HG02885 (cell line): ENCODE measurements around the gene C2CD2.
A peak's percentile ranks its signal among the peaks of the same experiment; 100 is the strongest.

ENCODE experiments used
- ATAC-seq: cut with Tn5 transposase; IDR thresholded peaks from one replicate; pipeline ENCODE4 v1.9.1; 2021; ENCODE audit warnings: mild to moderate bottlenecking; ENCODE audit not compliant: unreplicated experiment, poor library complexity

The C2CD2 gene

DNA sequence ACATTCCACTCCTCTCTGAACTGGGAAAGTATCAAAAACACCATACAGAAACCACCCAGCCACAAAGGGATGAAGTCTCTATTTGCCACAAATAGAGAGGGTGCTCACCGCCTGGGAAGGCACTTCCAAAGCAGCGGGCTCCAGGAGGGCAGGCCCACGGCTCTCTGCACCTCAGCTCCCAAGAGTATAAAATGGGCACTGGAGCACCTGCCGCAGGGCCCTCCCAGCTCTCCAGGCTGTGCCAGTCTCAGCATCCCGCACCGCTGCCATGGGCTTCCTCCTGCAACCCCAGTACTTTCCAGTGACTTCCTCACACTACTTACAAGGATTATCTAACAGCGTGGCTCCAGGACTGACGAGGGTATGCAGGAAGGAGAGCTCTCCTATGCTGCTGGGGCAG is 14.4 kb downstream of the C2CD2 start:
- no peak for ATAC-seq

DNA sequence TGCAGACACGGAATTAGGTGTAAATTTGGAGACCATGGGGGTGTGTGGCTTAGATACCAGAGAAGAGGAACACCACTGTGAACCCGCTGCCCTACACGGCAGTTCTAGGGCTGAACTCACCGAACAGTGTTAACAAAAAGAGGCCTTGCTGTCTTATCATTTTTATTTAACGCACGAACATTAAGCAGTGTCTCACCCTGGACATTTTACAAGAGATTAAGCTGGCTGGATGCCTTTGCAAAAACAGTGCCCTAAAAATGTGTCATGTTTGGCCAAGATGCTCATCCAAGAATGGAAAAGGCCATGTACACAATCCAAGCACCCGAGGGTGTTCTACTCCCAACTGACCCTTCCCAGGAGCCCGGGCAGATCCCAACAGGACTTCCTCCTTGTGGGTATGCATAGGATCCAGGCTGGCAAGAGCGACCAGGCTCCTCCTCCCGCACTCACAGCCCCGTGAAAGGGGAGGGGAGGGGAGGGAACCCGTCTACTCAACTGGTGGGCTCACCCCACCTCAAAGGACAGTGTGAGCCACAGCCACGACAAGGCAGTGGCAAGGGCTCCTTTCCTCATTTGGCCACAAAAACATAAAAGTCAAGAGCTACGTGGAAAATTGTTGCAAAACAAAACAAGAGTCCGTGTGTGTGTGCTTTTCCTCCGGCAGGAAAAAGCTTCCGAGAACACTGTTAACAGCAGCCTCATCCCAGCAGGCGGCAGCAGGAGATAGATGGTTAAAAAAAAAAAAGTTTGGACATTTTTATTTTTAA is 20.3 kb downstream of the C2CD2 start:
- ATAC-seq: no peak

GRCh38 chr21:41932576-41933312 is 21.1 kb downstream of the C2CD2 start:
- ATAC-seq: no peak

DNA sequence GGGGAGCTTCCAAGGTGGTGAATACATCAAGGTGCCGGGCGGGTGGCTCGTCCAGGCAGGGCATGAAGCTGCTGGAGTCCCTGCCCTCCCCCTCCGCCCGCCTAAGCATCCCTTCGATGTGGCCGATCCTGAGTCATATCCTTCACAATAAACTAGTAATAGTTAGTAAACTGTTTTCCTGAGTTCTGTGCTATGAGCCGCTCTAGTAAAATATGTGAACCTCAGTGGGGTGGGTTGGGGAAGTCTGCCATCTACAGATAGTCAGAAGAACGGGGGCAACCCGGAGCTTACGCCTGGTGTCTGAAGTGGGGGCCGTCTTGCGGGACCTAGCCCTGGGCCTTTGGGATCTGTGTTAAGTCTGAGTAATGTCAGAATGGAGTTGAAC is 21.6 kb downstream of the C2CD2 start:
- no peak for ATAC-seq

DNA sequence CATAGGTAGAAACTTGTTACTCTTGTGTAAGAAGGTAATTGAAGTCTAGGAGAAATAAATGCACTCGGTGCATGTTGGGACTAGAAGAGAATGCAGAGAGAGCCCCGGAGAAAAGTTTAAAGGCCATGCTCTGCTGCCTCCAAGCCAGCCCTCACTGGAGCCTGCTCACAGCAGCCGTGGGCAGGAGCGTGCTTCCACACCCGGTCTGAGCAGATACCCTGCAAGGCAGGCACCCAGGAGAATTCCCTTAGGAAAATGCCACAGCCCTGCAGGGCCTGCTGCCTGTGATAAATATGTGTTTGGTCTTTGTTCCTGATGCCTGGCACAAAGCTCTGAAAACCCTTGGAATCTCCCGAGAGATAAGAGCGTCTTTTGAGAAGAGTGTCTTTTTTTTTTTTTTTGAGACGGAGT is 22.8 kb downstream of the C2CD2 start:
- no peak for ATAC-seq

GRCh38 chr21:41929248-41929647 is 24.6 kb downstream of the C2CD2 start:
- ATAC-seq: no peak

GRCh38 chr21:41928621-41929220 is 25.1 kb downstream of the C2CD2 start:
- peak; percentile 43 for ATAC-seq

- no peak for ATAC-seq
These were observed 25.9 kb downstream of the C2CD2 start for GRCh38 chr21:41927727-41928409.

- ATAC-seq: no peak
These were observed 27.0 kb downstream of the C2CD2 start for GRCh38 chr21:41926807-41927171.

DNA sequence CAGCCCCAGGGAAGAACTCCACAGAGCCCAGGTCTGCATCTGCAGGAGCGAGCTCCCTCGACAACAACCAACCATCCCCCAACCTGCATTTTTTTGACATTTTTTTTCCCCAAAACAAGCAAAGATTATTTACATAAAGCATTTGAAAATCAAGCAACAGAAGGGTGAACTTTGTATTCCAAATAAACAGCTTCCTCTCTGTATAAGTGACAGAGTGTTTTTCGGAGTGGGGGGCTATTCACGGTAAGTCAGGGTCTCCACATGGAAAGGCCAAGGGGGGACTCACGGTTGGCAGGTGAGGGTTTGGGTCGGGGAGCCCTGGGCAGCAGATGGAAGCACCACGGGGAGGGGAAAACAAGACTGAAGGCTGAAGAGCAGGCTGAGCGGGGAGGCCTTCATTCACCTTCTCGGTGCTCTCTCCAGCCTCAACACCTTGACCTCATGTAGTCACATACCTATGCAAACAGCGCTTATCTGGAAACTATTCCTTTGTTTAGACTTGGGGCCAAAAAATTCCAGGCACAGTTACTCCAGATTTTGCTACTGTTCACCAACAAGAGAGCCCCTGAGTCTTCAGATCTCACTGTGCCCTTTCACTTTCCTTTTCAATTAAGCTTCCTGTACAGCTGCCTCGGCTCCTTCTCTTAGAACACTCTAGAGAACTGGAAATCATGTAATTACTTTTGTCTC is 27.6 kb downstream of the C2CD2 start:
- ATAC-seq: peak; percentile 66

GRCh38 chr21:41925767-41926116 is 28.1 kb downstream of the C2CD2 start:
- no peak for ATAC-seq

DNA sequence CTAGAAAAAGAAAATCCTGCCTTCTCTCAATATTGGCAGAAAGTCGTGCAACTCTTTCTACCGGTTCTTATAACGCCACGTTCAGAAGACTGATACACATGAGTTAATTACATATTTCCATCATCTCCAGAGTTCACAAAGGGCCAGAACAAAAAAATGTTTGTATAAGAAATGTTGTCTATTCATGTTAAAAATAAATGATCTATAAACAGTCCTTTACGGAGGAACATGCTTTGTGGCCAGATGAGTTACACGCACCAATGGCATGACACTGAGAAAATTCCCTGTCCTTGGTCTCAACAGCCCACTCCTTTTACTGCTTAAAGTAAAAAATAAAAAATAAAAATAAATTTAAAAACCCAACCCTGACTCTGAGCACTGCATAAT is 29.5 kb downstream of the C2CD2 start:
- no peak for ATAC-seq

DNA sequence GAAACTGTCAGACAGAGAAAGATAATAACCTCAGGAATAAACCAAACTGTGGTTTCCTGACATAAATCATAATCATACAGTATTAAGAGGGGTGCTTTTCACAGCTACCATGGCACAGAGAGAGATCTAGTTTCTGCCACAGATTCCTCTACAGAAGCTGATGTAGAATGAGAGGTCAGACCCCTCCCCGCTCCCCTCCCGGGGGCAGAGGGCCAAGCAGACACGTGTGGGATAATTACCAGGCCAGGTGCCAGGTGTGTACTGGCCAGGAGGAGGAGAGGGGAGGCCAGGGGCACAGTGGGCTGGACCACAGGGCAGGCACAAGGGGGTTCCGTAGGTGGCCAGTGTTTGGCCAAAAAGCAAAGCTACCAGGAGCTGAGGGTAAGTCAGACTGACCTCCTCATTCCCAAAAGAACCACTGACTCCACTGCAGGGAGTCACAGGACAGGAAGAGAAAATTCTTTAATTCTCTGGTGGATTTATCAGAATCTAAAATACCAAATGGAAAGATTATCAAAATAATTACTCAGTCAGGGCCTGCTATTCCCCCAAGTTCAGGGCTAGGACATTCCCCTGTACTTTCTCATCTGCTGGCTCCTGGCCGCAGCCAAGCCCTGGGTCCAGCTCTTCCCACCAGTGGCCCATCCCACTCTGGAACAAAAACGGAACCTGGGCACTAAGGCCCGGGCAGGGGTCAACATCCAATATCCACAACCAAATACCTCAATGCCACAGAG is 30.0 kb downstream of the C2CD2 start:
- no peak for ATAC-seq

DNA sequence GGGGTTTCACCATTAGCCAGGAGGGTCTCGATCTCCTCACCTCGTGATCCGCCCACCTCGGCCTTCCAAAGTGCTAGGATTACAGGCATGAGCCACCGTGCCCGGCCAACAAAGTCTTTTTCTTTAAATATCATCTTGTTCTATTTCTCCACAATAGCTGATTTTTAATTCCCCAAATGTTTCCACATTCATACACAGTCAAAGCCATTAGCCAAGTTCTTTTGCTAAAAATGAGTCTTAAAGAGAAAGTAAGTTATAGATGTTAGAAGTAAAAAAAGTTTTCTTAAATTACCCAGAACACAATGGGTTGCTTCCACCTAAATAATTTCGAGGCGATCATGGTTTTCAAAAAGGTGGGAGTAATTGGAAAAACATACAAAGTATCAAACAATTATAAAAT is 30.6 kb downstream of the C2CD2 start:
- no peak for ATAC-seq

GRCh38 chr21:41921021-41921420 is 32.8 kb downstream of the C2CD2 start:
- no peak for ATAC-seq

DNA sequence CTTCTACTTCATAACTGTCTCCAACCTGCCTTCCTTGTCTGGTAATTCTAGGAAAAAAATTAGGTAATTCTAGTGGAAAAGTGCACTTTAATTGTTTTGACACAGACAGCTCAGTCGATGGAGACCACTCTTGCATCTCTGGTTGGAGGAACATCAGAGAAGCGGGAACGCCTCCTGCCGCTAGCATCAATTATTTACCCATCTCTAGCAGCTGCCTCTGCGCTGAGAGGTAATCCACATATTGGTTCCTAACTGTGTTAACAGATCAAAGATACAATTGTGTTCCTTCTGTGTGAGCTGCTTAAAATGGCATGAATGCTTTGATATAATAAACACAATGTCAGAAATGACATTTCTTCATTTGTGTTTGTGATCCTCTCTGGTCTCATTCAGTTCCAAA is 33.3 kb downstream of the C2CD2 start:
- no peak for ATAC-seq

DNA sequence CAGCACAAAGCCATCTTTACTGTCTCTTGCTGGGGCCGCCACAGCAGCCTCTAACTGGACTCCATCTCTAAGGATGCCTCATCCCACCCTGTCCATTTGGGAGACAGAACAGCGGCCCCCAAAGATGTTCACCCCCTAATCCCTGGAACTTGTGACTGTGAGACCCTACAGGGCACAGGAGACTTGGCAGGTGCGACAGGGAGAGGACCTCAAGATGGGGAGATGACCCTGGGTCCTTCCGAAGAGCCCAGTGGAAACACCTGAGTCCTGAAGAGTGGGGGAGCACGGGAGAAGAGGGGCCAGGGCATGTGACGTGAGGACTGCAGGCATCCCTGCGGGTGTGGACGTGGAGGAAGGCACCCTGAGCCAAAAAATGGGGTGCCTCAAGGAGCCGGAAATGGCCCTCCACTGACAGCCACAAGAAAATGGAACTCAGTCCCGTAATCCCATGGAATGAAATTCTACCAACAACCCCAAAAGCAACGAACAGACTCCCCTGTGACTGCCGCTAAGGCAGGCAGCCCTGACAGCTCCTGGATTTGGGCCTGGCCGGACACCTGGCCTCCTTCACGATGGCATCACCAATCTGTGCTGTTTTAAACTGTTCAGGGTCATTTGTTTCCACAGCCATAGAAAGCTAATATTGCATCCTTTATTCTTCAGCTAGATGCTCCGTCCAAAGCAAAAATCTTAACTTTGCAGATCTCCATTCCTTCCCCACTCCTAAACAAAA is 34.0 kb downstream of the C2CD2 start:
- ATAC-seq: no peak

DNA sequence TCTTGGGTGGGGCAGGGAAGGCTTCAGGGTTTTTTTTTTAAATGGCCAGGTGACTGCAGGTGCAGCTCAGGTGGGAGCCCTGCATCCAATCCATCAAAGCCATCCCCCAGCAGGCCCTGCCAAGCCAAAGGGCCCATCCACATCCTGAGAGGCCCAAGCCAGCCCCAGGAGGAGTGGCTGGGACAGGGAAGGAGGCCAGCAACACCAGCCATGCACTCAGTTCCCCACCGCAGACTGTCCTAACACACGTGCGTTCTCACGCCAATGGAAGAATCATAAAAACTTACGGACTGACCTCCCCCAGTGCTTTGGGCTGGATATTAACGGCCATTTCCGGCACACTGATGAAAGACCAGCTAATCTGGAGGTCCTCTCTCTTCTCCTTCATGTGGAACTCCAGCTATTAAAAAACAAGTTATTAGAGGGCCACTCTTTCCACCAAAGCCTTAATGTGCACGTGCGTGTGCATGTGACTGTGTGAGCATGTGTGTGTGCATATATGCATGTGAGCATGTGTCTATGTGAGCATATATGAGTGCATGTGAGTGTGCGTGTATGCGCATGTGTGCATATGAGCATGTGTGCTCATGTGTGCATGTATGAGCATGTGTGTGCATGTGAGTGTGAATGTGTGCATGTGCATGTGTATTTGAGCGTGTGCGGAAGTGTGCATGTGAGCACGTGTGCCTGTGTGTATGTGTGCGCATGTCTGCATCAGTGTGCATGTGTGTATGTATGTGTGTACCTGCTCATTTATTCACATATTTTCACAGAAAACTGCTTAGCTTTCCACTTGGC is 35.1 kb downstream of the C2CD2 start:
- ATAC-seq: no peak
